ENCODE results near the gene TRIM72.

TRIM72 gene

DNA sequence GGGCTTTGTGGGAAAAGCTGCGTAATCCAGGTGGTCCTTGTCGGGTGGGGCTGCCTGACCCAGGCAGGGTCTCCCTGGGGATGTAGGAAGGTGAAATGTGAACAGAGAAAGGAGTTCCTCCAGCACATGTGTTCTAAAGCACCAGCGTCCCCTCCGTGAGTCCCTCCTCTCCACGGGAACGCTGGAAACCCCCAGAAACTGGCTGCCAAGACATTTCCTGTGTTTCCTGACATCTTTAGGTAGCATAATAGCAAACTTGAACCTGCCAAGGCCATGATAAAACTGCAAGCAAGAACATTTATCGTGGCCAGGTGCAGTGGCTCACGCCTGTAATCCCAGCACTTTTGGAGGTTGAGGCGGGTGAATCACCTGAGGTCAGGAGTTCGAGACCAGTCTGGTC lies 15.6 kb downstream of the TRIM72 start:
- no peak overlapping the region for H3K4me2 ChIP-seq (ENCODE audit: low read length)
- TF ChIP-seq CTCF (IDR thresholded peaks at IDR 0.05; ENCODE audit: low read depth, low read length, poor library complexity, severe bottlenecking) = no peak
- TF ChIP-seq EZH2phosphoT487 (IDR thresholded peaks at IDR 0.05; ENCODE audit: borderline replicate concordance, low read length) = no peak
- no peaks in the 10 kb centered on the region for H3K27me3 ChIP-seq (ENCODE audit: control insufficient read depth, low read length)

DNA sequence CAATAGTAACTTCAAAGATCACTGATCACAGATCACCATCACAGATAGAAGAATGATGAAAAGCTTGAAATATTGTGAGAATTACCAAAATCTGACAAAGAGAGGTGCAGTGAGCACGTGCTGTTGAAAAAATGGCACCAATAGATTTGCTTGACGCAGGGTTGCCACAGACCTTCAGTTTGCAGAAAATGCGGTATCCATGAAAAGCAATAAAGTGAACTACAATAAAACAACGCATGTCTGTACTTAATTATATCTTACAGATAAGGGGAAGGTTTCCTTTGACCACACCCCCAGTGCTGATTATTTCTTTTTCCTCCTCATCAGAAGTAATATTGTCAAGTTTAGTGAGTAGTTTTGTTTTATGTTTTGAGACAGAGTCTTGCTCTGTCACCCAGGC lies 24.1 kb downstream of the TRIM72 start:
- H3F3A ChIP-seq (ENCODE audit: control insufficient read depth, insufficient read depth) = no peaks in the 10 kb centered on the region
- H3K27me3 ChIP-seq (ENCODE audit: control insufficient read depth, low read length) = peaks cover 8% of the 10 kb centered on the region
- H3K4me2 ChIP-seq (ENCODE audit: low read length) = no peak overlapping the region
- H4K20me1 ChIP-seq (ENCODE audit: control insufficient read depth, insufficient read depth, low read depth, low read length) = no peaks in the 10 kb centered on the region
- no peaks in the 10 kb centered on the region for H3K4me1 ChIP-seq (ENCODE audit: control insufficient read depth, low read length)
- no peaks in the 10 kb centered on the region for H3K79me2 ChIP-seq (ENCODE audit: control insufficient read depth, low read length)
- no peak overlapping the region for H3K4me3 ChIP-seq (ENCODE audit: low read length)
- no peaks in the 10 kb centered on the region for H3K9me2 ChIP-seq (replicated peaks; ENCODE audit: control insufficient read depth, low read length)
- no peaks in the 10 kb centered on the region for H3K36me3 ChIP-seq (ENCODE audit: control insufficient read depth, low read length)
- no peak overlapping the region for H3K27ac ChIP-seq (ENCODE audit: low read depth, low read length)
- no peaks in the 10 kb centered on the region for H3K9me3 ChIP-seq (ENCODE audit: control insufficient read depth, insufficient read depth, low read length)
- TF ChIP-seq CTCF (IDR thresholded peaks at IDR 0.05; ENCODE audit: low read depth, low read length, poor library complexity, severe bottlenecking) (no peak), EZH2phosphoT487 (IDR thresholded peaks at IDR 0.05; ENCODE audit: borderline replicate concordance, low read length) (no peak)

More for the DNA sequence above, 15.6 kb downstream of the TRIM72 start:
- no peaks in the 10 kb centered on the region for H3K79me2 ChIP-seq (ENCODE audit: control insufficient read depth, low read length)
- no peak overlapping the region for H3K4me3 ChIP-seq (ENCODE audit: low read length)
- no peaks in the 10 kb centered on the region for H3K9me3 ChIP-seq (ENCODE audit: control insufficient read depth, insufficient read depth, low read length)
- no peaks in the 10 kb centered on the region for H3K9me2 ChIP-seq (replicated peaks; ENCODE audit: control insufficient read depth, low read length)
- no peaks in the 10 kb centered on the region for H4K20me1 ChIP-seq (ENCODE audit: control insufficient read depth, insufficient read depth, low read depth, low read length)
- H3K4me1 ChIP-seq (ENCODE audit: control insufficient read depth, low read length) = no peaks in the 10 kb centered on the region
- no peaks in the 10 kb centered on the region for H3F3A ChIP-seq (ENCODE audit: control insufficient read depth, insufficient read depth)
- H3K27ac ChIP-seq (ENCODE audit: low read depth, low read length) = no peak overlapping the region
- no peaks in the 10 kb centered on the region for H3K36me3 ChIP-seq (ENCODE audit: control insufficient read depth, low read length)

GRCh38 chr16:31242206-31242605 lies 28.3 kb downstream of the TRIM72 start:
- H3K9me3 ChIP-seq (ENCODE audit: control insufficient read depth, insufficient read depth, low read length) = no peaks in the 10 kb centered on the region
- no peak overlapping the region for H3K27ac ChIP-seq (ENCODE audit: low read depth, low read length)
- no peak for TF ChIP-seq EZH2phosphoT487 (IDR thresholded peaks at IDR 0.05; ENCODE audit: borderline replicate concordance, low read length)
- TF ChIP-seq CTCF (IDR thresholded peaks at IDR 0.05; ENCODE audit: low read depth, low read length, poor library complexity, severe bottlenecking) = no peak
- no peaks in the 10 kb centered on the region for H3K9me2 ChIP-seq (replicated peaks; ENCODE audit: control insufficient read depth, low read length)
- no peak overlapping the region for H3K4me3 ChIP-seq (ENCODE audit: low read length)
- H4K20me1 ChIP-seq (ENCODE audit: control insufficient read depth, insufficient read depth, low read depth, low read length) = no peaks in the 10 kb centered on the region
- H3K79me2 ChIP-seq (ENCODE audit: control insufficient read depth, low read length) = no peaks in the 10 kb centered on the region
- no peak overlapping the region for H3K4me2 ChIP-seq (ENCODE audit: low read length)
- peaks cover 5% of the 10 kb centered on the region for H3F3A ChIP-seq (ENCODE audit: control insufficient read depth, insufficient read depth)
- H3K36me3 ChIP-seq (ENCODE audit: control insufficient read depth, low read length) = no peaks in the 10 kb centered on the region
- H3K27me3 ChIP-seq (ENCODE audit: control insufficient read depth, low read length) = peaks cover 8% of the 10 kb centered on the region
- H3K4me1 ChIP-seq (ENCODE audit: control insufficient read depth, low read length) = peaks cover 14% of the 10 kb centered on the region
